ENCODE results near the gene CCDC28A.

Gene CCDC28A

GRCh38 chr6:138833816-138834539 lies 60.4 kb downstream of the CCDC28A start:
- Histone ChIP-seq H3K9me3 (ENCODE audit: insufficient read depth, low read length, severe bottlenecking) (no peaks in the 10 kb centered on the region), H2AFZ (ENCODE audit: low read depth, low read length) (no peak overlapping the region), H3K9ac (ENCODE audit: low read depth, low read length) (no peak overlapping the region), H3K36me3 (ENCODE audit: insufficient read depth, low read length) (no peaks in the 10 kb centered on the region), H4K20me1 (ENCODE audit: insufficient read depth, low read length) (no peaks in the 10 kb centered on the region), H3K4me2 (ENCODE audit: insufficient read depth, low read length) (no peak overlapping the region), H3K4me1 (ENCODE audit: insufficient read depth, low read length) (no peaks in the 10 kb centered on the region), H3K27me3 (ENCODE audit: insufficient read depth, low read length, poor library complexity) (no peaks in the 10 kb centered on the region), H3K27ac (ENCODE audit: low read length) (no peak overlapping the region), H3K4me3 (ENCODE audit: low read depth in 1 of 2, low read length in 2 of 2) (no peak overlapping the region), H3K79me2 (ENCODE audit: insufficient read depth, low read length) (no peaks in the 10 kb centered on the region)
- TF ChIP-seq EZH2 (IDR thresholded peaks at IDR 0.05; ENCODE audit: borderline replicate concordance, low read depth, low read length, severe bottlenecking): no peak
- no peak for TF ChIP-seq CTCF (IDR thresholded peaks at IDR 0.05; ENCODE audit: borderline replicate concordance, extremely low read depth, low read length, poor library complexity, severe bottlenecking)
- DNase-seq (no peak), ATAC-seq (ENCODE audit: insufficient read depth, low read depth) (no peak)

GRCh38 chr6:138837246-138837645 lies 63.7 kb downstream of the CCDC28A start:
- DNase-seq (no peak), ATAC-seq (ENCODE audit: insufficient read depth, low read depth) (no peak)
- Histone ChIP-seq H3K36me3 (ENCODE audit: insufficient read depth, low read length) (no peaks in the 10 kb centered on the region), H4K20me1 (ENCODE audit: insufficient read depth, low read length) (no peaks in the 10 kb centered on the region), H3K9ac (ENCODE audit: low read depth, low read length) (no peak overlapping the region), H3K4me3 (ENCODE audit: low read depth in 1 of 2, low read length in 2 of 2) (no peak overlapping the region), H3K27me3 (ENCODE audit: insufficient read depth, low read length, poor library complexity) (no peaks in the 10 kb centered on the region), H3K4me1 (ENCODE audit: insufficient read depth, low read length) (no peaks in the 10 kb centered on the region), H3K79me2 (ENCODE audit: insufficient read depth, low read length) (no peaks in the 10 kb centered on the region), H2AFZ (ENCODE audit: low read depth, low read length) (no peak overlapping the region), H3K27ac (ENCODE audit: low read length) (no peak overlapping the region), H3K4me2 (ENCODE audit: insufficient read depth, low read length) (no peak overlapping the region), H3K9me3 (ENCODE audit: insufficient read depth, low read length, severe bottlenecking) (no peaks in the 10 kb centered on the region)
- TF ChIP-seq EZH2 (IDR thresholded peaks at IDR 0.05; ENCODE audit: borderline replicate concordance, low read depth, low read length, severe bottlenecking): no peak
- TF ChIP-seq CTCF (IDR thresholded peaks at IDR 0.05; ENCODE audit: borderline replicate concordance, extremely low read depth, low read length, poor library complexity, severe bottlenecking): no peak

Measured in DND-41 (cell line).